HepG2 (cell line): Measurements from ENCODE around the gene VEGFA. TPM values are rescaled to one million over a fixed set of nuclear protein-coding genes. Genes with fewer than 3 reads are reported as not detected.
A peak's percentile ranks its signal among the peaks of the same experiment; 100 is the strongest.

ENCODE experiments used
- ATAC-seq: fragments of 200-7000 bp; cut with Tn5 transposase; 3 replicates; pipeline ENCODE4 v1.9.1; 2020; ENCODE audit warnings: mild to moderate bottlenecking, moderate library complexity
- BruUV-seq: library from RNA; stranded (reverse); fragments of 400-500 nt; replicated peaks from 2 replicates; lab custom pipeline; 2021; lab: Mats Ljungman, UMichigan
- CTCF ChIA-PET: fragments of 300-600 bp; formaldehyde crosslinking; extraction: SDS; loops from one replicate; lab custom pipeline; 2021; ENCODE audit warnings: low total read pairs, inconsistent platforms, low intra/inter-chr PET ratio; lab: Yijun Ruan, JAX
- POLR2A ChIA-PET: fragments of 350-600 bp; sonication (Branson Sonifier 250); formaldehyde crosslinking; loops from one replicate; lab custom pipeline; 2020; ENCODE audit warnings: antibody characterized with exemption, inconsistent platforms; lab: Yijun Ruan, JAX
- DNase-seq: peaks from one replicate; pipeline ENCODE4 v3.0.0-alpha.2; 2015; ENCODE audit warnings: low spot score
- FAIRE-seq: peaks from 3 replicates; lab custom pipeline; 2011; peaks lifted over from hg19 to GRCh38; lab: Jason Lieb, UNC
- H2AFZ ChIP-seq: one replicate; pipeline ENCODE4 v1.6.1; 2011; ENCODE audit warnings: low read length, inconsistent platforms
- H3K27ac ChIP-seq: fragments of 300-600 bp; 3 replicates; pipeline ENCODE4 v1.8.0; 2011; ENCODE audit warnings: mixed run types, mild to moderate bottlenecking, mixed read lengths, low read length, inconsistent platforms; ENCODE audit not compliant: insufficient read depth; ENCODE audit errors: extremely low read length
- H3K27me3 ChIP-seq, 2 experiments: fragments of 200-600 bp in 1 of 2; 2 replicates in 1 of 2; 3 replicates in 1 of 2; pipeline versions ENCODE4 v1.6.0 to v1.8.0; 2011; ENCODE audit warnings: low read length in 2 of 2, mild to moderate bottlenecking in 2 of 2, moderate library complexity in 2 of 2, inconsistent platforms in 1 of 2; ENCODE audit not compliant: insufficient read depth in 2 of 2, control insufficient read depth in 1 of 2
- H3K36me3 ChIP-seq, 2 experiments: fragments of 200-600 bp in 1 of 2; replicated peaks in 1 of 2; 2 replicates in 1 of 2; 3 replicates in 1 of 2; pipeline versions ENCODE4 v1.5.1 to v1.8.0; 2011; ENCODE audit warnings: low read length in 2 of 2, inconsistent platforms in 1 of 2; ENCODE audit not compliant: insufficient read depth in 2 of 2, control insufficient read depth in 1 of 2
- H3K4me1 ChIP-seq: 2 replicates; pipeline ENCODE4 v1.5.1; 2012; ENCODE audit warnings: low read length, inconsistent platforms; ENCODE audit not compliant: insufficient read depth
- H3K4me2 ChIP-seq: 2 replicates; pipeline ENCODE4 v1.6.0; 2011; ENCODE audit warnings: low read depth, low read length, inconsistent platforms
- H3K4me3 ChIP-seq, 3 experiments: fragments of 200-600 bp in 1 of 3; sonication (generic), shearing (Covaris generic) in 1 of 3; replicated peaks in 1 of 3; 2 replicates each; pipeline ENCODE4 v1.5.1; 2011 to 2016; ENCODE audit warnings: low read length in 3 of 3, inconsistent platforms in 2 of 3, low read depth in 2 of 3, mild to moderate bottlenecking in 2 of 3, control low read depth in 1 of 3, mixed read lengths in 1 of 3; ENCODE audit not compliant: insufficient read depth in 1 of 3
- H3K79me2 ChIP-seq: one replicate; pipeline ENCODE4 v1.6.1; 2011; ENCODE audit warnings: low read length, inconsistent platforms; ENCODE audit not compliant: insufficient read depth
- H3K9ac ChIP-seq: 2 replicates; pipeline ENCODE4 v1.6.0; 2011; ENCODE audit warnings: mild to moderate bottlenecking, low read depth, low read length, inconsistent platforms; ENCODE audit not compliant: insufficient read depth
- H3K9me3 ChIP-seq: 2 replicates; pipeline ENCODE4 v1.5.1; 2012; ENCODE audit warnings: mild to moderate bottlenecking, low read length
- H4K20me1 ChIP-seq: 2 replicates; pipeline ENCODE4 v1.6.0; 2011; ENCODE audit warnings: inconsistent platforms, mild to moderate bottlenecking, low read length, moderate library complexity; ENCODE audit not compliant: insufficient read depth
- EZH2 ChIP-seq: conservative IDR thresholded peaks from 2 replicates; pipeline ENCODE4 v1.6.1; 2012; ENCODE audit warnings: mild to moderate bottlenecking, low read depth, low read length, moderate library complexity
- FOSL1 ChIP-seq: sonication (generic); formaldehyde crosslinking; IDR thresholded peaks from 2 replicates; pipeline ENCODE4 v1.9.0; 2021; ENCODE audit warnings: missing genetic modification reagents, borderline replicate concordance
- HNRNPL ChIP-seq: fragments of 200-400 bp; formaldehyde crosslinking; IDR thresholded peaks from 2 replicates; pipeline ENCODE4 v1.6.1; 2017; ENCODE audit warnings: mild to moderate bottlenecking, low read depth, low read length
- KLF13 ChIP-seq: sonication (generic); formaldehyde crosslinking; IDR thresholded peaks from 2 replicates; pipeline ENCODE4 v1.4.0; 2020; ENCODE audit warnings: mild to moderate bottlenecking, missing genetic modification reagents
- MTA1 ChIP-seq: sonication (generic); formaldehyde crosslinking; IDR thresholded peaks from 2 replicates; pipeline ENCODE4 v1.4.0; 2020; ENCODE audit warnings: missing genetic modification reagents, mild to moderate bottlenecking, borderline replicate concordance
- SMAD1 ChIP-seq: sonication (generic); formaldehyde crosslinking; IDR thresholded peaks from 2 replicates; pipeline ENCODE4 v1.4.0; 2020; ENCODE audit warnings: missing genetic modification reagents, low read depth, mild to moderate bottlenecking, borderline replicate concordance
- ZEB1 ChIP-seq: IDR thresholded peaks from 2 replicates; pipeline ENCODE4 v1.6.1; 2012; ENCODE audit warnings: mild to moderate bottlenecking, low read depth, inconsistent platforms; ENCODE audit not compliant: insufficient replicate concordance
- ZFP36L1 ChIP-seq: sonication (generic); formaldehyde crosslinking; IDR thresholded peaks from 2 replicates; pipeline ENCODE4 v1.8.0; 2022; ENCODE audit warnings: mild to moderate bottlenecking, missing genetic modification reagents, moderate library complexity
- ZFY ChIP-seq: sonication (generic); formaldehyde crosslinking; IDR thresholded peaks from 2 replicates; pipeline ENCODE4 v1.4.0; 2020; ENCODE audit warnings: missing genetic modification reagents
- ZNF121 ChIP-seq: sonication (generic); formaldehyde crosslinking; IDR thresholded peaks from 2 replicates; pipeline ENCODE4 v1.5.0; 2020; ENCODE audit warnings: mild to moderate bottlenecking, missing genetic modification reagents
- ZNF546 ChIP-seq: sonication (generic); formaldehyde crosslinking; conservative IDR thresholded peaks from 2 replicates; pipeline ENCODE4 v1.8.1; 2023; ENCODE audit warnings: mild to moderate bottlenecking, missing genetic modification reagents
- ZNF567 ChIP-seq: sonication (generic); formaldehyde crosslinking; IDR thresholded peaks from 2 replicates; pipeline ENCODE4 v1.8.1; 2023; ENCODE audit warnings: mild to moderate bottlenecking, missing genetic modification reagents, borderline replicate concordance
- WGBS: methylation state at CpG from one replicate; pipeline ENCODE4 v1.1.6; 2017; ENCODE audit warnings: low lambda C conversion rate; 5-methylcytosine and 5-hydroxymethylcytosine counted together
- in situ Hi-C: cut with HindIII; loops from 2 replicates; pipeline ENCODE4 v1.10.0; 2017; ENCODE audit warnings: low pct_unique_long_range_greater_than_20kb; ENCODE audit not compliant: extremely low pct_ligation_motif_present
- intact Hi-C: fragments of 100-400 bp; cut with micrococcal nuclease; formaldehyde crosslinking; loops from one replicate; pipeline ENCODE4 v1.10.0; 2022; ENCODE audit not compliant: unreplicated experiment
- polyA plus RNA-seq, 8 experiments: library from polyadenylated mRNA; depleted of rRNA in 3 of 8; stranded (reverse) in 7 of 8; unstranded in 1 of 8; fragments of >200 nt; fragmentation: Illumina TruSeq in 4 of 8; extraction: Trizol in 4 of 8; gene quantifications; 2 replicates each; pipeline versions ENCODE4 v1.2.1 to v1.2.3, GENCODE V29; 2011 to 2016; ENCODE audit warnings: low read depth in 4 of 8, missing spikeins in 1 of 8, mixed read lengths in 1 of 8; ENCODE audit not compliant: insufficient read depth in 1 of 8
- total RNA-seq, 5 experiments: library from RNA; depleted of rRNA; stranded (reverse); fragments of >200 nt; fragmentation: Illumina TruSeq; extraction: Trizol; gene quantifications; 2 replicates each; pipeline ENCODE4 v1.2.3, GENCODE V29; 2016; ENCODE audit warnings: low read depth in 1 of 5
- TF ChIP-seq, protein P1 (sequence below): sonication (generic); formaldehyde crosslinking; IDR thresholded peaks from 2 replicates; pipeline ENCODE4 v1.8.0; 2022; ENCODE audit warnings: low read depth, missing genetic modification reagents
- TF ChIP-seq, protein P2 (sequence below): sonication (generic); formaldehyde crosslinking; IDR thresholded peaks from 2 replicates; pipeline ENCODE4 v1.8.0; 2022; ENCODE audit warnings: missing genetic modification reagents, low read depth, mild to moderate bottlenecking, borderline replicate concordance
- TF ChIP-seq, protein P3 (sequence below): sonication (generic); formaldehyde crosslinking; IDR thresholded peaks from 2 replicates; pipeline ENCODE4 v1.8.0; 2022; ENCODE audit warnings: missing genetic modification reagents, mild to moderate bottlenecking, inconsistent platforms, borderline replicate concordance
- TF ChIP-seq, protein P4 (sequence below): sonication (generic); formaldehyde crosslinking; IDR thresholded peaks from 2 replicates; pipeline ENCODE4 v1.8.0; 2022; ENCODE audit warnings: missing genetic modification reagents, mild to moderate bottlenecking, moderate library complexity, borderline replicate concordance

Gene VEGFA
- total and polyA plus RNA-seq, 2 of the 13 experiments (the other 11 are each of a cell fraction or from before 2014, with no cell fraction given), result 68.1 to 629 TPM

DNA sequence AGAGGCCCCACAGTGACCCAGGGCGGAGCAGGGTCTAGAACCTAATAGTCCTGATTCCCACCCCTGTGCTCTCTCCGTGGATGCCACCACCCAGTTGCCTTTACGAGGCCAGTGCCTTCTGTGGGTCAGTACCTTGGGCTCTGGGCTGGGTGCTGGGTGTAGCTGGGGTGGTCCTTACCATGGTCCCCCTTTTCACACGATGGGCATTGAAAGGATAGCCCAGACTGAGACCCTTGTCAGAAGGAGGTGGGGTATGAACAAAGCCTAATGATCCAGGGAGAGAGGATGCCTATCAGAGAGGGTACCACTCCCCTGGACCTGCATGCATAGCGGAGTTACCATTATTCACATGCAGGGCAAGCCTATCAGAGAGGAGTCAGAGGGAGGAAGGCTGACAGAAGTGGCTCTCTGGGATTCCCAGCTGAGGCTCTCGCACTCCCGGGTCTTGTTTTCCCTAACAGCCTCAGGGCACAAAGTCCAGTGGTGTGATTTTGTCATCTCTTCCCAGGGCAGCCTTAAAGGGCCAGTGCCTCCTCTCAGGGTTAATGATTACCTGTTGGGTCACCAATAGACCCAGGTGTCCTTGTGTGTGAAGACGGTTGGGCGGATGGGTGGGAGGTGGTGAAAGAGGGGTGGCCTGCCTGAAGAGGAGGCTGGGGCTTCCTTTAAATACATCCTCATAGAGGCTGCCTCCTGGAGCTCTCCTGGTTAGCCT, 36.2 kb downstream of the VEGFA start (continued):
- TF ChIP-seq, protein P1, sequence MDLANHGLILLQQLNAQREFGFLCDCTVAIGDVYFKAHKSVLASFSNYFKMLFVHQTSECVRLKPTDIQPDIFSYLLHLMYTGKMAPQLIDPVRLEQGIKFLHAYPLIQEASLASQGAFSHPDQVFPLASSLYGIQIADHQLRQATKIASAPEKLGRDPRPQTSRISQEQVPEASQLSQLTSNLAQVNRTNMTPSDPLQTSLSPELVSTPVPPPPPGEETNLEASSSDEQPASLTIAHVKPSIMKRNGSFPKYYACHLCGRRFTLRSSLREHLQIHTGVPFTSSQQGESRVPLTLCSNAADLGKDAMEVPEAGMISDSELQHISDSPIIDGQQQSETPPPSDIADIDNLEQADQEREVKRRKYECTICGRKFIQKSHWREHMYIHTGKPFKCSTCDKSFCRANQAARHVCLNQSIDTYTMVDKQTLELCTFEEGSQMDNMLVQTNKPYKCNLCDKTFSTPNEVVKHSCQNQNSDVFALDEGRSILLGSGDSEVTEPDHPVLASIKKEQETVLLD, result no peak
- no peak; the same call in 1 of the 2 replicates for TF ChIP-seq ZNF121 (CRISPR knock-in tag)
- TF ChIP-seq, protein P2, sequence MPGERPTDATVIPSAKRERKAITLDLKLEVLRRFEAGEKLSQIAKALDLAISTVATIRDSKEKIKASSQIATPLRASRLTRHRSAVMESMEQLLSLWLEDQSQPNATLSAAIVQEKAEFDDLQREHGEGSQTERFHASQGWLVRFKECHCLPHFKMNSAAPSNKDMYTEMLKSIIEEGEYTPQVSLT (CRISPR knock-in tag), result 0 out of 2 replicates have a peak, but pooled peaks have one; percentile 94
- no peak for TF ChIP-seq HNRNPL
- peak; percentile 96 for TF ChIP-seq ZEB1
- TF ChIP-seq ZFY (CRISPR knock-in tag), result peak; percentile 30; the same call in 1 of the 2 replicates

DNA sequence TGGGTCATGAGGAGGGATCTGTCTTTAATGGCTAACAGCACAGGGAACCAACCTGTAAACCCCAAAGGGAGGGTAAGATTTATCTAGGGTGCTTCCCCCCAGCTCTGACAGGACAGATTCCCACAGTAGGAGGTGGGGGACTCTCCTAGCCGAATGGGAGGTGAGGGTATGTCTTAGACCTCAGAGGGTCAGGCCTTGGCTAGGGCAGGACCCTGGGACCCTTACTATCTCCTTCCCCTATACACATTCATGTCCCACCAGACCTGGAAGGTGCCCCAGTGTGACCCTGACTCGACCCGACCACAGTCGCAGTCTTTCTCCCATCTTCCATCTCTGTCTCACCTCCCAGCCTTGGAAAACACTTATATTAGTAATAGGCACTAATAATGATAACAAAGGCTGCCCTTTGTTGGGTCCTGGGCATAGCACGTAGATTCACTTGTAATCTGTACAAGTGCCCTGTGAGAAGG, 36.8 kb downstream of the VEGFA start:
- H3K27ac ChIP-seq, result peak overlapping the region; percentile 79
- TF ChIP-seq KLF13 (CRISPR knock-in tag), result no peak
- TF ChIP-seq FOSL1 (CRISPR knock-in tag), result no peak
- no peak for TF ChIP-seq EZH2
- TF ChIP-seq, protein P3, sequence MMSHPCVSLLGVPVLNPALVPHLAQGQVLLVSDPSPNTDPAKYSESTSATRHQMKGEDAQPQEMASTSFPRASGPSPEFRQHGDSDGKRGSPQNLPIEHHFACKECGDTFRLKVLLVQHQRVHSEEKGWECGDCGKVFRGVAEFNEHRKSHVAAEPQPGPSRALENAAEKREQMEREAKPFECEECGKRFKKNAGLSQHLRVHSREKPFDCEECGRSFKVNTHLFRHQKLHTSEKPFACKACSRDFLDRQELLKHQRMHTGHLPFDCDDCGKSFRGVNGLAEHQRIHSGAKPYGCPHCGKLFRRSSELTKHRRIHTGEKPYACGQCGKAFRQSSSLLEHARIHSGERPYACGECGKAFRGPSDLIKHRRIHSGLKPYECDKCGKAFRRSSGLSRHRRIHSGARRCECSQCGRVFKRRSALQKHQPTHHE, result no peak
- TF ChIP-seq, protein P4, sequence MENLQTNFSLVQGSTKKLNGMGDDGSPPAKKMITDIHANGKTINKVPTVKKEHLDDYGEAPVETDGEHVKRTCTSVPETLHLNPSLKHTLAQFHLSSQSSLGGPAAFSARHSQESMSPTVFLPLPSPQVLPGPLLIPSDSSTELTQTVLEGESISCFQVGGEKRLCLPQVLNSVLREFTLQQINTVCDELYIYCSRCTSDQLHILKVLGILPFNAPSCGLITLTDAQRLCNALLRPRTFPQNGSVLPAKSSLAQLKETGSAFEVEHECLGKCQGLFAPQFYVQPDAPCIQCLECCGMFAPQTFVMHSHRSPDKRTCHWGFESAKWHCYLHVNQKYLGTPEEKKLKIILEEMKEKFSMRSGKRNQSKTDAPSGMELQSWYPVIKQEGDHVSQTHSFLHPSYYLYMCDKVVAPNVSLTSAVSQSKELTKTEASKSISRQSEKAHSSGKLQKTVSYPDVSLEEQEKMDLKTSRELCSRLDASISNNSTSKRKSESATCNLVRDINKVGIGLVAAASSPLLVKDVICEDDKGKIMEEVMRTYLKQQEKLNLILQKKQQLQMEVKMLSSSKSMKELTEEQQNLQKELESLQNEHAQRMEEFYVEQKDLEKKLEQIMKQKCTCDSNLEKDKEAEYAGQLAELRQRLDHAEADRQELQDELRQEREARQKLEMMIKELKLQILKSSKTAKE, result no peak
- TF ChIP-seq SMAD1 (CRISPR knock-in tag), result 0 out of 2 replicates have a peak, but pooled peaks have one; percentile 6
- TF ChIP-seq ZNF567 (CRISPR knock-in tag), result no peak; the same call in 1 of the 2 replicates
- TF ChIP-seq ZEB1, result peak; percentile 27
- TF ChIP-seq ZFP36L1 (CRISPR knock-in tag), result peak; percentile 11; the same call in 1 of the 2 replicates
- TF ChIP-seq MTA1 (CRISPR knock-in tag), result peak; percentile 1; the same call in 1 of the 2 replicates
- no peak for TF ChIP-seq ZNF546 (CRISPR knock-in tag)

More for the DNA sequence above, 36.8 kb downstream of the VEGFA start:
- no peak for FAIRE-seq
- peak overlapping the region; percentile 34 to 78 (median 48) for H3K4me3 ChIP-seq
- BruUV-seq, result no TSS peak
- peak overlapping the region; percentile 95 for H3K4me2 ChIP-seq
- H3K9me3 ChIP-seq, result no peaks in the 10 kb centered on the region
- POLR2A ChIA-PET, result interaction anchor here (0.8 to 4.7 kb wide), 22 partner anchors 10 to 266 kb away, joined by 3 to 66 read pairs (median 6); partner anchors contain the start of genes GTPBP2 and VEGFA
- intact Hi-C loops (no loop called here), in situ Hi-C loops (loop anchor here (5.0 kb wide), 1 partner anchor 34 kb away; the partner anchor contains the start of gene VEGFA)
- H2AFZ ChIP-seq, result no peak overlapping the region
- H4K20me1 ChIP-seq, result no peaks in the 10 kb centered on the region
- no peaks in the 10 kb centered on the region for H3K36me3 ChIP-seq
- ATAC-seq, result peak; percentile 20
- DNase-seq, result no peak
- CTCF ChIA-PET, result no interaction called here
- no peaks in the 10 kb centered on the region for H3K79me2 ChIP-seq
- peak overlapping the region; percentile 68 for H3K9ac ChIP-seq
- H3K27me3 ChIP-seq, result no peaks in the 10 kb centered on the region; a peak in 2 of 5 replicates
- WGBS, result 0% methylated on average over 5 of the region's 5 CpGs
- H3K4me1 ChIP-seq, result peaks cover 91% of the 10 kb centered on the region
